Skin of body (tissue), 2 donors: ENCODE data around the gene ENAH. TPM values are rescaled to one million over a fixed set of nuclear protein-coding genes. Genes with fewer than 3 reads are reported as not detected.

Experiments used
- DNase-seq: peaks from one replicate; lab custom pipeline; 2025; lab: John Stamatoyannopoulos, UW
- total RNA-seq: library from RNA; depleted of rRNA; stranded (reverse); fragments of >200 nt; gene quantifications from one replicate; pipeline ENCODE4 v1.2.3, GENCODE V29; 2014

The ENAH gene
- total RNA-seq, 1 donor from 2014 or later: 51.3 TPM

DNA sequence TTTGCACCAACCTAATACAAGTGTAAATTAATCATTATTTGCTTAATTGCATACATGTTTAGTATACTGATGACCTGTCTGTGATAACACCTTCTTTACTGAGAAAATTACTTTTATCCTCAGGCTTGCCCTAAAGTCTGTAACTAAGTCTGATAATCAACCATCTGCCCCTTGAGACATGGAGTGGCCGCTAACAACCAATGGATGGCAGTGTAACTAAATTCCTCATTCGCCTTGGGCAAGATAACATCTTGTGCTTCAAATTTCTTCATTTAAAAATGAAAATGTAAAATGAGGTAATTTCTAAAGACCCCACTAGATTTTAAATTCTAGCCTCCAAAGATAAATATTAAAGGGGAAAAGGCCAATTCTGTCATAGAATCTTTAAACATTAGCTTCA lies 85.1 kb downstream of the ENAH start:
- DNase-seq: no peak

DNA sequence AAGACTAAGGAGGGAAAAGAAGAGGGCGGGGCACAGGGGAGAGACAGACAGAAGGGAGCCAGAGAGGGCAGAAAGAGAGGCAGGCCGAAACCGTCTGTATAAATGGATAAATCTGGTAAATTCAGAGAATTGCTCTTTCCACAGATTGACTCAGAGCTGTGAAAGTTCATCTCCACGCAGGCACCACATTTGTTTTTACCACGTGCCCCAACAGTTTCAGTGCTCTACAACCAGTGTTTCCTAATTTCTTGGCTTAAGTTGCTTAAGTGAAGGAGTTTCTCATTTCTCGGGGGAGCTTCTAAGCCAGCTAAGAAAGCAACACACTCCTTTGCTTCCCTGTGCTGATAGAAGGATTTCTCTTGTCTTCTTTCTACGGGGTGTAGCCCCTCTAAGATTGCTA lies 87.1 kb downstream of the ENAH start:
- no peak for DNase-seq

DNA sequence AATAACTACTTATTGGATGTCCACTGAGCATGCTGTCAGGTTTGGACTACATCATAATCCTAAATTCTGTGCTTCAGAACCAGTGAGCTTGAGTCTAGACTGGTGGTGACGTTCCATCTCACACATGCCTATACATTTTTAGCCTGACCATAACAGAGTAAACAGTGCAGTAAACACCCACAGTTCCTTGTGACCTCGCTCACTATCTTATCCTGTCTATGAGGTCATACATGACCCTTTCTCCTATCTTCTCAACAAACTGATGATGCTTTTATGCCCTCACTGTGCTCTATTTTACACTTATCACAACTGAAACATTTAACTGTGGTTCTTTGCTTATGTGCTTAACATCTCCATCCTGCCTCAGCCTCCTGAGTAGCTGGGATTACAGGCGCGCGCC lies 91.2 kb downstream of the ENAH start:
- DNase-seq: no peak

DNA sequence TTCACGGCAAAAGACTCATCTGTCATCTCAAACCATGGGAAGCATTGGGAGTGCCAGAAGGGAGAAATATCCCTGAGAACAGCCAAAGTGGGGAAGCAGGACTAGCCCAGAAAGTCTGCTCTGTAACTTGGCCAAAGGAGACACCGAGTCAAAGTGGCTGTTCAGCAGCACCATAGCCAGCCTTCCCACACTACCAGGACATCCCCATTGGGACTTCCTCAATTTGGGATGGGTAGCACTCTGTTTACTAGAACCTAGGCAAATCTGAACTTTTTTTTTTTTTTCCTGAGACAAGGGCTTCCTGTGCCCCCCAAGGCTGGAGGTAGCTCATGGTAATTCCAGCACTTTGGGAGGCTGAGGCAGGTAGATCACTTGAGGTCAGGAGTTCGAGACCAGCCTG lies 93.0 kb downstream of the ENAH start:
- no peak for DNase-seq

DNA sequence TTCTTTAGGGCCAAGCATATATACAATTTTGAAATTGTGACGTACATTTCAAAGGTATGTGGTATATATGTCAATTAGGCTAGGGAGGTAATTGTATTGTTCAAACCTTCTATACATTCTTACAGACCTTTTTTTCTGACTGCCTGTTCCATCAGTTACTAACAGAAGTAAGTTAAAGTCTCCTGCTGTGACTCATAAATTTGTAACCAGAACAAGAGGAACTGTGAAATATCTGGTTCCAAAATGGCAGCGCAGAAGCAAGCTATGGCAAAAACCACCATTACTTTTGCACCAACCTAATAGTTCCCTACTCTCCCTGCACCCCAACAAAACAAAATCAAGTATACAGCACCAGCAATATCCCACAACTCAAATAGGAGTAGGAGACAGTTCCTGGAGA lies 93.6 kb downstream of the ENAH start:
- no peak for DNase-seq

DNA sequence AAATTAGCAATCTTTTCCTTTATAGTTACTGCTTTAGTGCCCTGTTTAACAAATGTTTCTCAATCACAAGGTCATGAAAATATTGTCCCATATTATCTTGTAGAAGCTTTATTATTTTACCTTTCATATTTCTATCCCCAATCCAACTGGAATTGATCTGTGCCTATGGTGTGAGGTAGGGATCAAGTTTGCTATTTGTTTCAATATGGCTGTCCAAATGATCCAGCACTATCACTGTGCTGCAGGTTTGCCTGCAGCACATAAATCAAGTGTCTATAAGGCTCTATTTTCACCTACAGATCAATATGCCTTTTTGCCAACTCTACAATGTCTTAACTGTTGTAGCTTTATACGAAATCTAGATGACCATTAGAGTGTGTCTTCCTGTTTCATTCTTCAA lies 96.2 kb downstream of the ENAH start:
- no peak for DNase-seq

DNA sequence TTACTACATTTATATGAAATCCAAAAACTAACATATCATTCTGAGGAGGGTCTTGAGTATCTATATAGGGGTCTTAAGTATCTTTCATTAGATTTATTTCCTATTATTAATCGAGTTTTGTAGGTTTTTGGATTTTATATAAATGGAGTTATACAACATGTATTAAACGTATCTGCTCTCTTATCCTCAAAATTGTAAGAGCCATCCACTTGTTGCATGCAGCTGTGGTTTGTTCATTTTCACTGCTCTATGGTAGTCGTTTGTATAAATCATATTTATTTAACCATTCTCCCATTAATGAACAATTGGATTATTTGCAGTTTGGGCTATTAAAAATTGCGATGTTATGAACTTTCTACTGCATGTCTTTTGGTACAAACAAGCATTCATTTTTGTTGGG lies 97.1 kb downstream of the ENAH start:
- DNase-seq: no peak

DNA sequence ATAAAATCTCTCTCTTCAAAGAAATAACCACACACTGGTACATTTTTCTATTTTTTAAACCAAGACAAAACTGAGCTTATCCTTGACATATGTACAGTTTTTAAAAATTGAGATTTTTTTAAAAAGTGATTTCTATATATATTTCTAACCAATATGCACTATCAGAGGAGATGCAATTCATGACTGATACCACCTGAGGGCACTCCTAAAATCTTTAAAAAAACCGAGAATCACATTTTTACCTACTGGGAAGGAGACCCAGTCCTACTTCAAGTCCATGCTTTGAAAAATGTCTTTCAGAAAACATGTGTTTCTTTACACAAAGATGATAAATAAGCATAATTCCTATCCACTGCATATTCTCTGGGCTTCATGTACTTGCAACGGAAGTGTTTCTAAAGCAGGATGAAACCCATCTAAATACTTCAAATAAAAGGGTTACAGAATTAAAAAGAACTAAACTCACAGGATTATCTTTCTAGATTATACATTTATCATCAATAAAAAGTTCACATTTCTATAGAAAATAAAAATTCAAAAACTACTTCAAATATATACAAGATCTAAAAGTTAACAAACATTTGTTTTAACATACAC lies 98.6 kb downstream of the ENAH start:
- peak; percentile 12 for DNase-seq

DNA sequence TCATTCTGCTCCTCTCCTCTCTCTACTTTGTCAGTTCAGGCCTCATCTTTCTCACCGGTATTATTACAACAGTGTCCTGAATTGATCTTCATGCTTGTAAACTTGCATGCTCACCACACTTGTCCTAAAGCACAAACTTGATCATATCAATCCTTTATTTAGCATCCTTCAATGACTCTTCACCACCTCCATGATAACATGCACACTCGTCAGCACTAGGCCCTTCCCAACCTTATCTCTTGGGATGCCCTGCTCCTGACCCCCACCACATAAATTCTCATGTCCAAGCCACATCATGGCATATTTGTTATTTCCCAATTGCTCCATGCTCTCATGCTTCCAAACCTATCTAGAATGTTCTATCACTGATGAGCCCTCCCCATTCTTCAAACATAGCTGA lies 103.1 kb downstream of the ENAH start:
- DNase-seq: no peak

DNA sequence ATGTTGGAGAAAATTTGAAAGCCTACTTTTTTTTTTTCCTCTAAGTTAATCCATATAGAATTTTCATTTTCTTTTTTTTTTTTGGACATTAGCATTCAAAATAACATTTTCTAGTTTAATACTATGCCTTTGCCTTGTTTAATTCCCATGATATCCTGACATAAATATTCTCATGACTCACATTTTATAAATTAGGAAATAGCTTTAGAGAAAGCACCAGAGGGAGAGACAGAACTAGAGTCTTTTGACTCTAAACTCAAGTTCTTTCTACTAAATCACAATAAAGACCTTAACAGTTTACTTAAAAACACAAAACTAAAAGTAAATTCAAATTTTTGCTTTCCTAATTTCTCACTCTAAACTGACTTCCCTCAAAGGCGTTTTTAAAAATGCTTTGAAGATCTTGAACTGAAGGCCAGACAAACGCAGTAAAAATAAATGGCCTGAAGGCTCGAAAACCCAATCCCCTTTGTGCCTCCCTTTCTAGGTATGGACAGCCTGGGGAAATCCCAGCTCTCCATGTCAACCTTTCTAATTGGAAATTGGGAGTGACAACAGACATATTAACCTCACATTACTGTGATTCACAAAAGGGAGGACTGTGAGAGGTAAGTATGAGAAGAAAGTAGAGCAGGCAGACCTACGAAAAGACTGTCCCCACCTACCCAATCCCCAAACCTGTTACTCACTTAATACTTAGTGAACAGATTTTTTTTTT lies 104.6 kb downstream of the ENAH start:
- DNase-seq: no peak

DNA sequence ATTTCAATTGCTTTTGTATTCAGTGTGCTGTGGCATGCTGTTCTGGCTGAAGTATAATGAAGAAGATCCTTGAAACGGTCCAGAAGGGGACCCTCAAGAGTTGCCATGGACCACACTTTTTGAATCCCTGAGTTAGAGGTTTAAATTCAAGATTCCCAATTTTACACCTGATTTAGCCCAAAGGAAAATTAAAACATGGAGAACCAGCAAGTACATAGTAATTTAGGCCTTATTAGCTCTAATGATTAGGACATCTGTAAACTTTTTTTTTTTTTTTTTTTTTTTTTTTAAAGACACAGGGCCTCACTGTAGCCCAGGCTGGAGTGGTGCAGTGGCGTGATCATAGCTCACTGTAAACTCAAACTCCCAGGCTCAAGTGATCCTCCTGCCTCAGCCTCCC lies 107.3 kb downstream of the ENAH start:
- no peak for DNase-seq

DNA sequence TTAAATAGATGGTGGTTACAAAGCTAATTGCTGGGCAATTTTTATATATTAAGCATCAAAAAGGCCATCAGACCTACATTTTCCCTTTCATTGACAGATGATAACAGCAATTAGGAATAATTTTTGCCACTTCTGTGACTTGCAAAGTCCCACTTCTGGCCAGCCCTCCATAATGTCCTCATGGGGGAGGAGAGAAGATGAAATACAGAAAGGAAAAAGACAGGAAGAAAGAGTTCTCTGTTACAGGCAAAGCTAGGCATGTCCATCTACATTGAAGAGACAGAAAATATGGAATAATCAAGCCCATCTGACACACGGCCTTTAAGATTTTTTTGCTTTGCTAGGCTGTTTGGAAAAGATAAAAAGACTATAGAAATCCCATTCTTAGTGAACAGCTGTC lies 108.0 kb downstream of the ENAH start:
- no peak for DNase-seq

DNA sequence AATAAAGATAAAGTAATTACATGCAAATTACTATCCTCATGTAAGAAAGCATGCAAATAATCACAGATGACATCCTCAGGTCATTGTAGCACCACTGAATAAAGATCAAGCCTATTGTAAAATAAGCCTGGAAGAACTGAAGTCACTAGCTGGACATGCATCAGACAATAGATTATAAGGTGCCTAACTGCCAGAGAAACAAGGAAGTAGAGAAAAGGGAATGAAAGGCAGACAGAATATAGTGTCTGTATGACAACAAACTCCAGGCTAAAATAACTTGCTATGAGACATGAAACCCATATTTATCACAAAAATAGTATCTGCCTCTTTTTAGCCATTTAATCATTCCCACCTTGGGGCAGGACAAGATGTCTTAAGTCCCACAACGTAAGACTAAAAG lies 108.7 kb downstream of the ENAH start:
- DNase-seq: no peak

DNA sequence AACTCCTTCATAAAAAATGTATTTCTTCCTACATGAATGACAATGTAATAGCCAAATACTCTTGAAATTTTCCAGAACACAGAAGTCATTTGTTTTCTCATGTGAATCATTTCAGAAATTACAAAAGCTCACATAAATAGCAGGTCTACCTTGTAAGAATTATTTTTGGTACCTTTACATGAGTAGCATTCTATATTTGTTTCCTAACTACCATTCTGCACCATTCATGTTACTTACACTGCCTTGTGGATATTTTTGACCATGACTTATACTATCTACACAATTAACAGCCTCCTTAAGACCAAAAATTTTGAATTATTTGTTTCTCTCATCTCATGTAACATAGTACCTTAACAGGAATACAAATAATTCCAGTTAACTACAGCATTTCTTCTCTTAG lies 109.6 kb downstream of the ENAH start:
- no peak for DNase-seq

DNA sequence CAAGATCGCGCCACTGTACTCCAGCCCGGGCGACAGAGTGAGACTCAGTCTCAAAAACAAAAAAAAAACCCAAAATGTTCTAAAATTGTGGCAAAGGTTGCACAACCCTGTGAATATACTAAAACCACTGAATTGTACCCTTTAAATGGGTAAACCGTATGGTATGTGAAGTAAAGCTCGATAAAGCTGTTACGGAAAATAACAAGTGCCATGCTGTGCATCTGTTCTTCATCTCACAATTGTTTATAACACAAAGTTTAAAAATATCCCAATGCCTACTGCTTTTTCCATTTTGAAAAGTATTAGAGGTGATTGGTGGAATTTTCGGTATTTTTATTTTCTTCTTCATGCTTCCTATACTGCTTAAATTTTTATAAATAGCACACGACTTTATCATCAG lies 111.5 kb downstream of the ENAH start:
- DNase-seq: no peak

DNA sequence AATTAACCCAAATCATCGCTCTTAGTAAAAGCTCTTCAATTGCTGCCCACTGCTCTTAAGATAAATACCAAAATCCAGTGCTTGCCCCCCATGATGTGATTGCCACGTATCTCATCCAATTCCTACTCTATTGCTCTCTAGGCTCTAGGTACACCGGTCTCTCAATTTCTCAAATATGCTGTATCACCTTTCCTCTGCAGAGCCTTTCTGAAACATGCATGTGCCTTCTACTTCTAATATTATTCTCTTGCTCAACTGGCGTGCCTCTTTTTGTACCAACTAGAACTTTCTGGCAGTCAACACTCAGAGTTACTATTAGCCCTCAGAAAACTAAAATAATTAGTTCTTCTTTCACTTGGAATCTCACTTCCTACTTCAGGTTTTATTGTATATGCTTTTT lies 113.3 kb downstream of the ENAH start:
- no peak for DNase-seq

DNA sequence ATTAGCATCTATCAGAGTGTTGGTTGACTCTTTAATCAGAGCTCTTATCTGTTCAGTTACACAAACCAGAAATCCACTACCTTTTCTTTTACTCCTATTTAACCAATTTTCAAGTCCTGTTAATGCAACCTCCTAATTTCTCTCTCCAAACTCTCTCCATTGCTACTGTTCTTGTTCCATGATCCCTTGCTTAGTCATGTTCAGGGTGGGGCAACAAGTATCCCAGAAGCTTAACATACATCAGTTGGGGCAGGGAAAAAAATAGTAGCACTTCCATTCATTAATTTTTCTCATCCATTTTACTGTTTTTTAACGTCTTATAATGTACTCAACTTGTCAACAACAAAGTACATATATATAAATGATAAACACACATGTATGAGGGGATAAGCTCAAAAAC lies 113.9 kb downstream of the ENAH start:
- no peak for DNase-seq

DNA sequence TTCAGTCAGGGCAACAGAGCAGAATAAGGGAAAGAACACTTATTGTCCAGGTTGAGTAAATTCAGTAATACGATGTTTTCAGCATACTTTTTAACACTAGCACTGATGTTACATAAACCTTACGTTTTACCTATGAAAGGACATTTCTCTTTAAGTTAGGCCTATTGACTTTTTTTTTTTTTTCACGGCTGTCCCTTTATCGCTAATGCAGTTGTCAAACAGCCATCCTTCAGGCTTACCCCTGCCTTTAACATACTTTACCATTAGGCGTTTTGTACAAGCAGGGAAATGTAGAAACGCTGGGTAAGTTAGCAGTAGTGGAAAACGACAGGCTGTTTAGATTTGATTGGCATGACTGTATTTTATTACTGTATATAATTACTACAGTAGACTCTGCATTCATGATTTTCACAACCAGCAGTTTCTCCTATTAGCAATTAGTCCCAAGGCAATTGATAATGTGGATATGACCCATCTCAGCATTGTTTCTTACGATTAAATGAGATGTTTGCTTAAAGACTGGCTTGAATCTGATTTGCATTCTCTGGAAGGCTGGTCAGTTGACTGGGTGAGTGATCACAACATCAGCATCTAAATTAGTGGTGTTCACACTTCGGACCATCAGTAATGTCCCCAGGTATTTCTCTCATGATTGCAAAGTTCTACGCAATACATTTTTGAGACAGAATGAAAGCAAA lies 115.2 kb downstream of the ENAH start:
- no peak for DNase-seq

DNA sequence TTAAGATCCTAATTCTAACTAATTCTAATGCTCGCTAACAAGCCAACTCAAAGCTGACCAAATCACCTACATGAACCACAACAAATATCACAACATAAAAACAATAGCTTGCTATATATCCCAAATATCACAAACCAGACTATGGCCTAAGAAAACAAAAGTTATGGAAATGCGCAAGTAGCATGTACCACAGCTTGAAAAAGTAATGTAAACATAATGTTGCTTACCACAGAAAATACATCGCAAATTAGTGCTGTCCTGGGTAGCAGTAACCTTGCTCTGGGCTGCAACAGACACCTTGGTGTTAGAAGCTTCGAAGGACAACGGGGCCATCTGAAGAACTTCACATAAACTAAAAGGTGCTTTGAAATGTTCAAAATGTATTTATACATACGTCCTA lies 117.6 kb downstream of the ENAH start:
- no peak for DNase-seq

DNA sequence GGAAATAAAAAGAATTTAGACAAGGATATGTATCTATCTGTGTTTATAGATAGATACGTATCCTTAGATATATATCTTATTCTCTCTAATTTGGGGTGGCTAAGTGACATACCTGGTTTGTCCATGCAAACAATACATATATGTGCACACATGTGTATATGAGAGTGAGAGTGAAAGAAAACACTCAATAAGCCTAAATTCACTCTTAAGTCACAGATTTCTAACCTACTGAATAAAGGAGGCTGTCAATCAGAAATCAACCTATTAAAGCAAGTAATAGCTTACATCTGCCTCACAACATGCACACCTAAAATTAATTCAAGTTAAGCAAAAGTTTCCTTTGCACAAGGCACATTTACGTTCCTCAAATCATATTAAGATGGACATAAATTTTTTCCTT lies 118.2 kb downstream of the ENAH start:
- no peak for DNase-seq

DNA sequence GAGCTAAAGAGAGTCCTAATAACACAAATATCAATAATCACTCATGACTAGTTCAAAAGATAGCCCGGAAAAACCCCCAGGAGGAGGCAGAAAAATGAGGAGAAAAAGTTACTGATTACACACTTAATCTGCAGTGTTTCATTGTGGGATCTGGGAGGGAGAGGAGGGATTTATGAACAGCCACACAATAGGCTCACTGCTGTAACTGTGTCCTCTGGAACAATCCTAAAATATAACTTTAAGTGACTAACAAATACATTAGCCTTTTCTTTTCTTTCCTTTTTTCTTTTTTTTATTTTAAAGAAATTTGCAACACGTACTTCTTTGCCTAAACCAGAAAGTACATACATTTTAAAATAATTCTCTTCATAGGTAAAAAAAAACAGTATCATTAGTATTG lies 118.8 kb downstream of the ENAH start:
- no peak for DNase-seq

DNA sequence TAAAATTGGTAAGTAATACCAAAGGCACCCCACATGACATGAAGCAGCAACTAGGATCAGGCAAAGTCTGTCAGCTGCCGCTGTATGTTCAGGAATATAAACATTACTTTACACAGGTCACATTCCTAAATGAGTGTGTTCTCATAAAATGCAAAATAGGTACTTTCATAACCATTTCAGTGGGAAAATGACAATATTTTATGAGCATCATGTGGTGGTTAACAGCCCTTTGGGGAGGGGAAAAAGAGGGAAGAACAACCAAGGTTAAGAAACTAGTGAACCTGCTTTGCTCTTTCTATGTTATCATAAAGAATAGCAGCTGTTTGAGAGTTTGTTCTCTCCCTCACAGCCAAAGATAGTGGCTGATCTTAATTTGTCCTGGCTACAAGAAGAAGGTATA lies 119.7 kb downstream of the ENAH start:
- no peak for DNase-seq
